H1 (cell line): ENCODE measurements around the gene BNC2. TPM values are rescaled to one million over a fixed set of nuclear protein-coding genes. Genes with fewer than 3 reads are reported as not detected.

Source experiments
- CTCF ChIA-PET: fragments of 300-600 bp; sonication (Branson Sonifier 250); formaldehyde crosslinking; loops from one replicate; lab custom pipeline; 2021; ENCODE audit not compliant: partially characterized antibody; lab: Charles Lee
- POLR2A ChIA-PET: fragments of 300-600 bp; sonication (Branson Sonifier 250); formaldehyde crosslinking; loops from one replicate; lab custom pipeline; 2021; ENCODE audit warnings: inconsistent platforms; ENCODE audit not compliant: partially characterized antibody; lab: Charles Lee
- DNase-seq, 2 experiments: peaks; one replicate each; pipeline versions ENCODE4 v3.0.0 to v3.0.0-alpha.2; 2010 to 2022; ENCODE audit warnings: low spot score in 2 of 2, low read depth in 1 of 2, mixed read lengths in 1 of 2
- FAIRE-seq: peaks from 2 replicates; lab custom pipeline; 2011; peaks lifted over from hg19 to GRCh38; lab: Jason Lieb, UNC
- H2AFZ ChIP-seq: 2 replicates; pipeline ENCODE4 v1.8.1; 2012; ENCODE audit warnings: low read length, inconsistent platforms
- H2AK5ac ChIP-seq: 2 replicates; pipeline ENCODE4 v1.6.1; 2013; ENCODE audit warnings: low read depth, low read length
- H2BK120ac ChIP-seq: replicated peaks from 2 replicates; pipeline ENCODE3; 2013; ENCODE audit warnings: low read depth, low read length, inconsistent platforms
- H2BK12ac ChIP-seq: 2 replicates; pipeline ENCODE4 v1.6.1; 2013; ENCODE audit warnings: low read depth, low read length
- H2BK15ac ChIP-seq: 2 replicates; pipeline ENCODE4 v1.6.1; 2013; ENCODE audit warnings: low read length
- H2BK20ac ChIP-seq: 2 replicates; pipeline ENCODE4 v1.6.1; 2013; ENCODE audit warnings: low read length
- H2BK5ac ChIP-seq: 2 replicates; pipeline ENCODE4 v1.6.1; 2013; ENCODE audit warnings: low read depth, low read length
- H3K14ac ChIP-seq: 2 replicates; pipeline ENCODE4 v1.6.1; 2013; ENCODE audit warnings: inconsistent platforms; ENCODE audit not compliant: insufficient read length
- H3K18ac ChIP-seq: 2 replicates; pipeline ENCODE4 v1.6.1; 2013; ENCODE audit warnings: low read length; ENCODE audit errors: extremely low read depth
- H3K23ac ChIP-seq: 2 replicates; pipeline ENCODE4 v1.6.1; 2013; ENCODE audit warnings: inconsistent platforms; ENCODE audit not compliant: insufficient read length
- H3K23me2 ChIP-seq: 2 replicates; pipeline ENCODE4 v1.6.1; 2013; ENCODE audit warnings: low read depth, low read length
- H3K27ac ChIP-seq: 2 replicates; pipeline ENCODE4 v1.6.1; 2011; ENCODE audit warnings: low read depth, low read length, inconsistent platforms
- H3K27me3 ChIP-seq, 4 experiments: replicated peaks in 1 of 4; 1 replicate in 1 of 4; 2 replicates in 3 of 4; pipeline versions ENCODE4 v1.6.1 to v1.8.1; 2011 to 2013; ENCODE audit warnings: low read length in 3 of 4, mild to moderate bottlenecking in 3 of 4, inconsistent platforms in 2 of 4, mixed read lengths in 2 of 4, moderate library complexity in 1 of 4; ENCODE audit not compliant: control insufficient read depth in 3 of 4, insufficient read depth in 3 of 4; ENCODE audit errors: extremely low read depth in 1 of 4
- H3K36me3 ChIP-seq, 4 experiments: 2 replicates each; pipeline versions ENCODE4 v1.6.1 to v1.8.1; 2011 to 2013; ENCODE audit warnings: mild to moderate bottlenecking in 4 of 4, low read length in 3 of 4, moderate library complexity in 2 of 4, control low read depth in 1 of 4, inconsistent platforms in 1 of 4; ENCODE audit not compliant: insufficient read depth in 4 of 4, control insufficient read depth in 2 of 4
- H3K4ac ChIP-seq: replicated peaks from 2 replicates; pipeline ENCODE3; 2013; ENCODE audit warnings: low read length, low read depth, mixed read lengths, inconsistent platforms; ENCODE audit not compliant: insufficient read length
- H3K4me1 ChIP-seq, 4 experiments: replicated peaks in 1 of 4; 1 replicate in 1 of 4; 2 replicates in 3 of 4; pipeline versions ENCODE4 v1.6.1 to v1.8.1; 2011 to 2013; ENCODE audit warnings: low read length in 3 of 4, inconsistent platforms in 2 of 4, mixed read lengths in 1 of 4; ENCODE audit not compliant: insufficient read depth in 4 of 4, control insufficient read depth in 3 of 4
- H3K4me2 ChIP-seq, 2 experiments: 2 replicates each; pipeline versions ENCODE4 v1.6.1 to v1.8.1; 2011 to 2013; ENCODE audit warnings: low read depth in 2 of 2, low read length in 2 of 2, control low read depth in 1 of 2, inconsistent platforms in 1 of 2, mild to moderate bottlenecking in 1 of 2; ENCODE audit not compliant: insufficient read depth in 1 of 2
- H3K4me3 ChIP-seq, 4 experiments: fragments of 200-600, 300-600 bp in 1 of 4; sonication (generic), shearing (Covaris generic), sonication (Bioruptor Twin) in 1 of 4; 2 replicates each; pipeline versions ENCODE4 v1.5.1 to v1.8.1; 2011 to 2016; ENCODE audit warnings: low read length in 4 of 4, low read depth in 3 of 4, control low read depth in 2 of 4, inconsistent platforms in 2 of 4, mild to moderate bottlenecking in 2 of 4, mixed read lengths in 1 of 4, moderate library complexity in 1 of 4; ENCODE audit not compliant: insufficient read depth in 2 of 4; ENCODE audit errors: extremely low read depth in 1 of 4
- H3K56ac ChIP-seq: replicated peaks from 2 replicates; pipeline ENCODE3; 2013; ENCODE audit warnings: low read depth, mild to moderate bottlenecking, mixed read lengths, low read length, inconsistent platforms; ENCODE audit not compliant: insufficient read length
- H3K79me1 ChIP-seq: 2 replicates; pipeline ENCODE4 v1.6.1; 2013; ENCODE audit warnings: low read depth, low read length, control low read depth
- H3K79me2 ChIP-seq, 2 experiments: 2 replicates each; pipeline versions ENCODE4 v1.6.1 to v1.8.1; 2012 to 2013; ENCODE audit warnings: low read length in 2 of 2, mild to moderate bottlenecking in 2 of 2, inconsistent platforms in 1 of 2; ENCODE audit not compliant: insufficient read depth in 2 of 2, control insufficient read depth in 1 of 2
- H3K9ac ChIP-seq, 4 experiments: replicated peaks in 1 of 4; 1 replicate in 1 of 4; 2 replicates in 3 of 4; pipeline versions ENCODE4 v1.6.1 to v1.8.1; 2011 to 2013; ENCODE audit warnings: low read depth in 3 of 4, low read length in 3 of 4, control low read depth in 2 of 4, mild to moderate bottlenecking in 2 of 4, moderate library complexity in 2 of 4, inconsistent platforms in 1 of 4; ENCODE audit errors: extremely low read depth in 1 of 4
- H3K9me3 ChIP-seq, 2 experiments: 2 replicates each; pipeline versions ENCODE4 v1.6.1 to v1.8.1; 2012 to 2013; ENCODE audit warnings: mild to moderate bottlenecking in 2 of 2, moderate library complexity in 2 of 2, control low read depth in 1 of 2, inconsistent platforms in 1 of 2, low read depth in 1 of 2, low read length in 1 of 2, mixed read lengths in 1 of 2; ENCODE audit not compliant: insufficient read depth in 2 of 2
- H4K20me1 ChIP-seq, 2 experiments: replicated peaks in 1 of 2; 2 replicates each; pipeline versions ENCODE3 to v1.8.1; 2011 to 2013; ENCODE audit warnings: inconsistent platforms in 2 of 2, low read length in 2 of 2, mild to moderate bottlenecking in 1 of 2; ENCODE audit not compliant: insufficient read depth in 2 of 2, control insufficient read depth in 1 of 2
- H4K5ac ChIP-seq: 2 replicates; pipeline ENCODE4 v1.6.1; 2013; ENCODE audit warnings: low read length, low read depth, mixed read lengths, inconsistent platforms; ENCODE audit not compliant: insufficient read length
- H4K8ac ChIP-seq: 2 replicates; pipeline ENCODE4 v1.8.0; 2013; ENCODE audit warnings: mild to moderate bottlenecking, moderate library complexity, low read length, inconsistent platforms; ENCODE audit not compliant: insufficient read depth; ENCODE audit errors: extremely low read depth
- H4K91ac ChIP-seq: replicated peaks from 2 replicates; pipeline ENCODE3; 2013; ENCODE audit warnings: low read length, mixed read lengths, inconsistent platforms; ENCODE audit not compliant: insufficient read length
- EGR1 ChIP-seq: IDR thresholded peaks from 2 replicates; pipeline ENCODE4 v1.6.1; 2011; ENCODE audit warnings: low read depth, low read length, borderline replicate concordance
- EP300 ChIP-seq, 2 experiments: IDR thresholded peaks; 1 replicate in 1 of 2; 2 replicates in 1 of 2; pipeline ENCODE4 v1.6.1; 2011 to 2012; ENCODE audit warnings: low read depth in 2 of 2, low read length in 2 of 2, mild to moderate bottlenecking in 2 of 2, borderline replicate concordance in 1 of 2, inconsistent platforms in 1 of 2, moderate library complexity in 1 of 2
- KDM1A ChIP-seq: fragments of 200-600, 300-600 bp; sonication (generic); IDR thresholded peaks from 2 replicates; pipeline ENCODE4 v1.7.1; 2016; ENCODE audit warnings: mild to moderate bottlenecking, low read length, borderline replicate concordance
- NRF1 ChIP-seq: IDR thresholded peaks from 2 replicates; pipeline ENCODE4 v1.6.1; 2011; ENCODE audit warnings: mild to moderate bottlenecking, low read depth, low read length, improper control_type of control experiment
- SP4 ChIP-seq: IDR thresholded peaks from 2 replicates; pipeline ENCODE4 v1.6.1; 2012; ENCODE audit warnings: low read length, inconsistent platforms
- WGBS, 2 experiments: shearing (Covaris generic) in 1 of 2; methylation state at CpG; one replicate each; pipeline versions ENCODE4 v1.1.6 to v1.1.7; 2013 to 2015; ENCODE audit warnings: low lambda C conversion rate in 2 of 2, mixed read lengths in 2 of 2, inconsistent platforms in 1 of 2, low coverage in 1 of 2, missing lambda C conversion rate in 1 of 2; ENCODE audit not compliant: insufficient replicate concordance in 2 of 2, insufficient coverage in 1 of 2, insufficient read length in 1 of 2; ENCODE audit errors: extremely low coverage in 1 of 2, missing lambda C conversion rate in 1 of 2; 5-methylcytosine and 5-hydroxymethylcytosine counted together
- polyA plus RNA-seq, 7 experiments: library from polyadenylated mRNA; depleted of rRNA in 3 of 7; stranded (reverse) in 5 of 7; unstranded in 2 of 7; fragments of >200 nt in 5 of 7; fragments of 200-250 nt in 2 of 7; gene quantifications; 1 replicate in 5 of 7; 2 replicates in 1 of 7; 4 replicates in 1 of 7; pipeline versions ENCODE4 v1.2.1 to v1.2.3, GENCODE V29; 2011 to 2013; ENCODE audit warnings: missing spikeins in 2 of 7, mixed read lengths in 2 of 7
- total RNA-seq: library from RNA; stranded (reverse); fragmentation: NEBNext Ultra II Directional; extraction: Animal tissue kit (Norgen Biotek cat#: 25700); gene quantifications from 2 replicates; pipeline ENCODE4 v1.2.1, GENCODE V29; 2021

BNC2 gene
- total and polyA plus RNA-seq, 2 of the 8 experiments (the other 6 are each of a cell fraction or from before 2014, with no cell fraction given): 16.0 to 26.8 TPM

DNA sequence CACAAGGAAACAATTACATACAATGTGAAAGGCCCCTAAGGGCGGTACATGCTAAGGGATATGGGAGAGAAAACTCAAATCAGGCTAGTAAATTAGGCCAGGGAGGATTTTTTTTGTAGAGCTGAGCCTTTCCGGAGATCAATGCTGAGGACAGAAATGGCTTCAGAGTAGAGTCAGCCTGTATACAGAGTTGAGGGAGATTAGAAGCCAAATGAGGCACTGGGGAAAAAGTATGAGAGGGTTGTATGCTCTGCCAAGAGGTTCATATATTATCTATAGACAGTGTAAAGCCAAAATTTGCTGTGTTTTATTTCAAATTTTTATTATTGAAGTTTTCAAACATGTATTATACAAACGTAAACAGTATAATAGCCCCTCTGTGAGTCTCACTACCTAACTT lies 103.1 kb downstream of the BNC2 start:
- H3K4me2 ChIP-seq: no peak overlapping the region
- DNase-seq (no peak), FAIRE-seq (no peak)
- no peaks in the 10 kb centered on the region; a peak in 1 of 8 replicates for H3K36me3 ChIP-seq
- H2BK5ac ChIP-seq: peak overlapping the region; percentile 30; the same call in 1 of the 2 replicates
- H3K18ac ChIP-seq: no peak overlapping the region
- H2AK5ac ChIP-seq: peak overlapping the region; percentile 46; the same call in 1 of the 2 replicates
- H4K5ac ChIP-seq: no peak overlapping the region
- H2BK20ac ChIP-seq: no peak overlapping the region
- H4K20me1 ChIP-seq: no peaks in the 10 kb centered on the region
- H3K27me3 ChIP-seq: no peaks in the 10 kb centered on the region
- no peak overlapping the region for H2AFZ ChIP-seq
- no peak overlapping the region for H3K27ac ChIP-seq
- no peaks in the 10 kb centered on the region for H3K79me1 ChIP-seq
- H3K9me3 ChIP-seq: no peaks in the 10 kb centered on the region
- ChIA-PET POLR2A (interaction anchor here (1.4 kb wide), 1 partner anchor 41 kb away, joined by 4 read pairs; no protein-coding TSS in a partner anchor), CTCF (no interaction called here)
- H3K14ac ChIP-seq: no peak overlapping the region
- H3K4me3 ChIP-seq: no peak overlapping the region
- H4K8ac ChIP-seq: no peak overlapping the region
- H3K4me1 ChIP-seq: peaks cover 5 to 22% (median 18%) of the 10 kb centered on the region in 4 experiments; a peak in 5 of 7 replicates
- H2BK120ac ChIP-seq: peak overlapping the region; percentile 80
- WGBS, 2 experiments: 93% methylated on average over 3 of the region's 3 CpGs; no CpG with 5 or more reads in 1 of the 2 experiments
- H2BK15ac ChIP-seq: no peak overlapping the region
- no peak overlapping the region for H3K9ac ChIP-seq
- H4K91ac ChIP-seq: peak overlapping the region; percentile 29
- no peak overlapping the region for H3K23ac ChIP-seq
- H3K23me2 ChIP-seq: no peaks in the 10 kb centered on the region
- no peak overlapping the region for H3K56ac ChIP-seq
- no peak overlapping the region for H2BK12ac ChIP-seq
- H3K79me2 ChIP-seq: peaks cover 0 to 34% of the 10 kb centered on the region in 2 experiments; a peak in 1 of 4 replicates
- no peak overlapping the region for H3K4ac ChIP-seq
- TF ChIP-seq NRF1 (no peak), EGR1 (no peak), SP4 (no peak), KDM1A (no peak), EP300 (IDR thresholded peaks at IDR 0.05; ENCODE audit: borderline replicate concordance in 1 of 2, low read depth in 2 of 2, low read length in 2 of 2) (no peak)
